ENCODE measurements around the gene AFAP1L2. TPM values are rescaled to one million over a fixed set of nuclear protein-coding genes. Genes with fewer than 3 reads are reported as not detected.

Gene AFAP1L2
- total and polyA plus RNA-seq, 9 of the 15 experiments (the other 6 are each of a cell fraction or from before 2014, with no cell fraction given) = 0.07 TPM; not detected in 8

GRCh38 chr10:114412907-114413797 lies 8.8 kb upstream of the AFAP1L2 start:
- Histone ChIP-seq H4K20me1 (replicated peaks; ENCODE audit: control insufficient read depth, insufficient read depth, low read length) (no peaks in the 10 kb centered on the region), H3K4me3 (no peak overlapping the region), H3K36me3 (ENCODE audit: control insufficient read depth, insufficient read depth, low read length) (no peaks in the 10 kb centered on the region), H3K27ac (ENCODE audit: extremely low read depth, low read depth, low read length) (no peak overlapping the region), H3K4me2 (ENCODE audit: insufficient read depth, low read length) (no peak overlapping the region), H3K4me1 (replicated peaks in 1 of 2; ENCODE audit: control insufficient read depth in 2 of 2, insufficient read depth in 2 of 2, low read length in 2 of 2) (peaks cover 0 to 2% of the 10 kb centered on the region in 2 experiments; a peak in 2 of 5 replicates), H3K27me3 (ENCODE audit: control insufficient read depth in 2 of 2, insufficient read depth in 2 of 2, low read length in 2 of 2) (no peaks in the 10 kb centered on the region), H3K9me1 (ENCODE audit: control insufficient read depth, insufficient read depth, low read length) (no peaks in the 10 kb centered on the region), H3K79me2 (ENCODE audit: control insufficient read depth, insufficient read depth, low read length) (no peaks in the 10 kb centered on the region), H2AFZ (ENCODE audit: low read depth, low read length) (no peak overlapping the region), H3K9ac (ENCODE audit: insufficient read depth in 1 of 2, low read depth in 2 of 2, low read length in 2 of 2) (no peak overlapping the region), H3K9me3 (replicated peaks; ENCODE audit: control insufficient read depth, insufficient read depth, low read depth, low read length) (no peaks in the 10 kb centered on the region)
- ChIA-PET CTCF (ENCODE audit: low intra/inter-chr PET ratio) (no interaction called here), POLR2A (no interaction called here)
- BruUV-seq (replicated peaks) = no TSS peak
- TF ChIP-seq SMARCC2 (IDR thresholded peaks at IDR 0.05; ENCODE audit: low read depth) (no peak), KHSRP (IDR thresholded peaks at IDR 0.05) (no peak), LARP7 (IDR thresholded peaks at IDR 0.05) (no peak), ZC3H8 (IDR thresholded peaks at IDR 0.05) (no peak), BRD9 (IDR thresholded peaks at IDR 0.05; ENCODE audit: low read depth, partially characterized antibody) (no peak), PTTG1 (tag; IDR thresholded peaks at IDR 0.05; ENCODE audit: low read depth) (no peak), ZBTB9 (CRISPR knock-in tag; IDR thresholded peaks at IDR 0.05) (no peak), ZNF778 (CRISPR knock-in tag; IDR thresholded peaks at IDR 0.05) (no peak), ZNF124 (CRISPR knock-in tag; IDR thresholded peaks at IDR 0.05) (no peak), MEF2D (tag; conservative IDR thresholded peaks at IDR 0.05; ENCODE audit: low read depth) (no peak), ZSCAN32 (CRISPR knock-in tag; IDR thresholded peaks at IDR 0.05) (no peak), CTBP1 (IDR thresholded peaks at IDR 0.05; ENCODE audit: borderline replicate concordance) (no peak), HNRNPUL1 (IDR thresholded peaks at IDR 0.05; ENCODE audit: low read length) (no peak)
- TF ChIP-seq, protein P1, sequence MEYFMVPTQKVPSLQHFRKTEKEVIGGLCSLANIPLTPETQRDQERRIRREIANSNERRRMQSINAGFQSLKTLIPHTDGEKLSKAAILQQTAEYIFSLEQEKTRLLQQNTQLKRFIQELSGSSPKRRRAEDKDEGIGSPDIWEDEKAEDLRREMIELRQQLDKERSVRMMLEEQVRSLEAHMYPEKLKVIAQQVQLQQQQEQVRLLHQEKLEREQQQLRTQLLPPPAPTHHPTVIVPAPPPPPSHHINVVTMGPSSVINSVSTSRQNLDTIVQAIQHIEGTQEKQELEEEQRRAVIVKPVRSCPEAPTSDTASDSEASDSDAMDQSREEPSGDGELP (CRISPR knock-in tag; IDR thresholded peaks at IDR 0.05; ENCODE audit: borderline replicate concordance) = no peak
- TF ChIP-seq, protein P2, sequence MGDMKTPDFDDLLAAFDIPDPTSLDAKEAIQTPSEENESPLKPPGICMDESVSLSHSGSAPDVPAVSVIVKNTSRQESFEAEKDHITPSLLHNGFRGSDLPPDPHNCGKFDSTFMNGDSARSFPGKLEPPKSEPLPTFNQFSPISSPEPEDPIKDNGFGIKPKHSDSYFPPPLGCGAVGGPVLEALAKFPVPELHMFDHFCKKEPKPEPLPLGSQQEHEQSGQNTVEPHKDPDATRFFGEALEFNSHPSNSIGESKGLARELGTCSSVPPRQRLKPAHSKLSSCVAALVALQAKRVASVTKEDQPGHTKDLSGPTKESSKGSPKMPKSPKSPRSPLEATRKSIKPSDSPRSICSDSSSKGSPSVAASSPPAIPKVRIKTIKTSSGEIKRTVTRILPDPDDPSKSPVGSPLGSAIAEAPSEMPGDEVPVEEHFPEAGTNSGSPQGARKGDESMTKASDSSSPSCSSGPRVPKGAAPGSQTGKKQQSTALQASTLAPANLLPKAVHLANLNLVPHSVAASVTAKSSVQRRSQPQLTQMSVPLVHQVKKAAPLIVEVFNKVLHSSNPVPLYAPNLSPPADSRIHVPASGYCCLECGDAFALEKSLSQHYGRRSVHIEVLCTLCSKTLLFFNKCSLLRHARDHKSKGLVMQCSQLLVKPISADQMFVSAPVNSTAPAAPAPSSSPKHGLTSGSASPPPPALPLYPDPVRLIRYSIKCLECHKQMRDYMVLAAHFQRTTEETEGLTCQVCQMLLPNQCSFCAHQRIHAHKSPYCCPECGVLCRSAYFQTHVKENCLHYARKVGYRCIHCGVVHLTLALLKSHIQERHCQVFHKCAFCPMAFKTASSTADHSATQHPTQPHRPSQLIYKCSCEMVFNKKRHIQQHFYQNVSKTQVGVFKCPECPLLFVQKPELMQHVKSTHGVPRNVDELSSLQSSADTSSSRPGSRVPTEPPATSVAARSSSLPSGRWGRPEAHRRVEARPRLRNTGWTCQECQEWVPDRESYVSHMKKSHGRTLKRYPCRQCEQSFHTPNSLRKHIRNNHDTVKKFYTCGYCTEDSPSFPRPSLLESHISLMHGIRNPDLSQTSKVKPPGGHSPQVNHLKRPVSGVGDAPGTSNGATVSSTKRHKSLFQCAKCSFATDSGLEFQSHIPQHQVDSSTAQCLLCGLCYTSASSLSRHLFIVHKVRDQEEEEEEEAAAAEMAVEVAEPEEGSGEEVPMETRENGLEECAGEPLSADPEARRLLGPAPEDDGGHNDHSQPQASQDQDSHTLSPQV (IDR thresholded peaks at IDR 0.05) = no peak
- TF ChIP-seq, protein P3, sequence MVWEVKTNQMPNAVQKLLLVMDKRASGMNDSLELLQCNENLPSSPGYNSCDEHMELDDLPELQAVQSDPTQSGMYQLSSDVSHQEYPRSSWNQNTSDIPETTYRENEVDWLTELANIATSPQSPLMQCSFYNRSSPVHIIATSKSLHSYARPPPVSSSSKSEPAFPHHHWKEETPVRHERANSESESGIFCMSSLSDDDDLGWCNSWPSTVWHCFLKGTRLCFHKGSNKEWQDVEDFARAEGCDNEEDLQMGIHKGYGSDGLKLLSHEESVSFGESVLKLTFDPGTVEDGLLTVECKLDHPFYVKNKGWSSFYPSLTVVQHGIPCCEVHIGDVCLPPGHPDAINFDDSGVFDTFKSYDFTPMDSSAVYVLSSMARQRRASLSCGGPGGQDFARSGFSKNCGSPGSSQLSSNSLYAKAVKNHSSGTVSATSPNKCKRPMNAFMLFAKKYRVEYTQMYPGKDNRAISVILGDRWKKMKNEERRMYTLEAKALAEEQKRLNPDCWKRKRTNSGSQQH (CRISPR knock-in tag; IDR thresholded peaks at IDR 0.05) = no peak
- no peak for FAIRE-seq
- ATAC-seq = no peak
- WGBS (ENCODE audit: insufficient coverage, low coverage, missing lambda C conversion rate) = 0% methylated on average over 7 of the region's 9 CpGs
- DNase-seq (ENCODE audit: extremely low read depth in 1 of 4, low spot score in 3 of 4) = no peak
- intact Hi-C loops (cut with micrococcal nuclease) = no loop called here
- in situ Hi-C loops (cut with MboI) = no loop called here

Measured in K562 (cell line).